LNCaP clone FGC (cell line): ENCODE results near the gene LPAR3.

ENCODE experiments used
- DNase-seq: peaks from one replicate; pipeline ENCODE4 v3.0.0-alpha.2; 2011; ENCODE audit warnings: low read depth
- H3K4me3 ChIP-seq: 2 replicates; pipeline ENCODE4 v1.5.1; 2011; ENCODE audit warnings: mild to moderate bottlenecking, low read depth, low read length, control low read depth
- CTCF ChIP-seq: IDR thresholded peaks from 2 replicates; pipeline ENCODE4 v1.5.1; 2012; ENCODE audit warnings: mild to moderate bottlenecking; ENCODE audit not compliant: control insufficient read depth, insufficient read depth; ENCODE audit errors: extremely low read depth

The LPAR3 gene

GRCh38 chr1:84830136-84830535 lies 62.9 kb downstream of the LPAR3 start:
- TF ChIP-seq CTCF, result no peak
- DNase-seq, result no peak
- no peak overlapping the region for H3K4me3 ChIP-seq

- H3K4me3 ChIP-seq, result no peak overlapping the region
- no peak for TF ChIP-seq CTCF
- DNase-seq, result no peak
Observed at GRCh38 chr1:84827976-84828375, 65.0 kb downstream of the LPAR3 start.

GRCh38 chr1:84827555-84827954 lies 65.5 kb downstream of the LPAR3 start:
- H3K4me3 ChIP-seq, result no peak overlapping the region
- TF ChIP-seq CTCF, result no peak
- DNase-seq, result no peak

- DNase-seq, result no peak
- H3K4me3 ChIP-seq, result no peak overlapping the region
- no peak for TF ChIP-seq CTCF
Observed at GRCh38 chr1:84825161-84825560, 67.8 kb downstream of the LPAR3 start.

GRCh38 chr1:84823991-84824390 lies 69.0 kb downstream of the LPAR3 start:
- no peak overlapping the region for H3K4me3 ChIP-seq
- no peak for TF ChIP-seq CTCF
- DNase-seq, result no peak

- no peak for DNase-seq
- H3K4me3 ChIP-seq, result no peak overlapping the region
- TF ChIP-seq CTCF, result no peak
Observed at GRCh38 chr1:84823511-84823910, 69.5 kb downstream of the LPAR3 start.

GRCh38 chr1:84810343-84810742 lies 82.7 kb downstream of the LPAR3 start:
- DNase-seq, result no peak
- H3K4me3 ChIP-seq, result no peak overlapping the region
- TF ChIP-seq CTCF, result no peak
